Keratinocyte (primary cell): Measurements from ENCODE around the gene FUZ.

Experiments used
- EZH2 ChIP-seq: IDR thresholded peaks from one replicate; pipeline ENCODE4 v1.6.1; 2012; ENCODE audit warnings: inconsistent platforms, mild to moderate bottlenecking, low read length, moderate library complexity
- TF ChIP-seq, protein P1 (sequence below), 3 experiments: IDR thresholded peaks in 1 of 3; conservative IDR thresholded peaks in 1 of 3; optimal IDR thresholded peaks in 1 of 3; 2 replicates in 2 of 3; 3 replicates in 1 of 3; pipeline versions ENCODE3 to v1.5.1; 2011; ENCODE audit warnings: low read length in 3 of 3, mild to moderate bottlenecking in 3 of 3, moderate library complexity in 2 of 3, control low read depth in 1 of 3, inconsistent platforms in 1 of 3; ENCODE audit not compliant: insufficient read depth in 2 of 3; ENCODE audit errors: extremely low read depth in 1 of 3

DNA sequence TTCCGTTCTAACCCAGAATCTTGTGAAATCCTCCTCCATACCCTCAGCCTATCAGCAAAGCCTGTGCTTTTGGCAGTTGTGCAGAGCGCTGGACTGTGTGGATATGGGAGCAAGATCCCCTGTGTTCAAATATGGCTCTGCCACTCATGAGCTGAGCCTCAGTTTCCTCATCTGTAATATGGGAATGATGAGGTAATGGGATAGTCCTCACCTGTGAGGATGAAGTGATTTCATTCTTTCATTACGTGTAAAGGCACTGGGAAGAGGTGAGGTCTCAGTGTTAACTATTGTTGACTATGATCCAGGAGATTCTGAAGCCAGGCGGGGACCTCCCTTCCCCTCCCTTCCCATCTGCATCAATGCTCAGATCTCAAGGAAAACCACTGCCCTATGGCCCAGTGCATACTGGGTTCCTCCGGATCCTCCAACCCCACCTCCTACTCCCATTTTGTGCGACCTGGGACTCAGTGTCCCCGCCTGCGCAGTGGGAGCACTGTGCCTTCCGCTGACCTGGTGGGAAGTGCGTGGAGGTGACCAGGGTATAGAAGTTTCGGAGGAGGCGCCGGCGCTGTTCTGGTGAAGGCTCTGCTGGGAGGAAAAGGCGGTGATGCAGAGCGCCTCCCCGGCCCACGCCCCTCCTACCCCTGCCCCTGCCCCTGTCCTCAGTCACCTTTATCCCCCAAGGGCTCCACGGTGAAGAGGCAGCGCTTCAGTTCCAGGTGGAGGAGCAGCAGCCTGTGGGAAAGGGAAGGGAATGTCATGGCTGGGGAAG is 5.0 kb downstream of the FUZ start:
- TF ChIP-seq, protein P1, sequence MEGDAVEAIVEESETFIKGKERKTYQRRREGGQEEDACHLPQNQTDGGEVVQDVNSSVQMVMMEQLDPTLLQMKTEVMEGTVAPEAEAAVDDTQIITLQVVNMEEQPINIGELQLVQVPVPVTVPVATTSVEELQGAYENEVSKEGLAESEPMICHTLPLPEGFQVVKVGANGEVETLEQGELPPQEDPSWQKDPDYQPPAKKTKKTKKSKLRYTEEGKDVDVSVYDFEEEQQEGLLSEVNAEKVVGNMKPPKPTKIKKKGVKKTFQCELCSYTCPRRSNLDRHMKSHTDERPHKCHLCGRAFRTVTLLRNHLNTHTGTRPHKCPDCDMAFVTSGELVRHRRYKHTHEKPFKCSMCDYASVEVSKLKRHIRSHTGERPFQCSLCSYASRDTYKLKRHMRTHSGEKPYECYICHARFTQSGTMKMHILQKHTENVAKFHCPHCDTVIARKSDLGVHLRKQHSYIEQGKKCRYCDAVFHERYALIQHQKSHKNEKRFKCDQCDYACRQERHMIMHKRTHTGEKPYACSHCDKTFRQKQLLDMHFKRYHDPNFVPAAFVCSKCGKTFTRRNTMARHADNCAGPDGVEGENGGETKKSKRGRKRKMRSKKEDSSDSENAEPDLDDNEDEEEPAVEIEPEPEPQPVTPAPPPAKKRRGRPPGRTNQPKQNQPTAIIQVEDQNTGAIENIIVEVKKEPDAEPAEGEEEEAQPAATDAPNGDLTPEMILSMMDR (optimal IDR thresholded peaks at IDR 0.05 in 1 of 3, IDR thresholded peaks at IDR 0.05 in 1 of 3, conservative IDR thresholded peaks at IDR 0.05 in 1 of 3; ENCODE audit: extremely low read depth in 1 of 3, insufficient read depth in 2 of 3, low read length in 3 of 3), result no peak
- no peak for TF ChIP-seq EZH2
